Endodermal cell (in vitro differentiated cells): ENCODE data around the gene SIGLEC1. TPM values are rescaled to one million over a fixed set of nuclear protein-coding genes. Genes with fewer than 3 reads are reported as not detected.
A peak's percentile ranks its signal among the peaks of the same experiment; 100 is the strongest.

Source experiments
- DNase-seq: peaks from one replicate; pipeline ENCODE4 v3.0.0-alpha.2; 2017
- H3K27ac ChIP-seq: 2 replicates; pipeline ENCODE4 v1.5.1; 2013; ENCODE audit warnings: mild to moderate bottlenecking, low read depth, low read length, moderate library complexity
- H3K27me3 ChIP-seq: 2 replicates; pipeline ENCODE4 v1.6.1; 2013; ENCODE audit warnings: mild to moderate bottlenecking, low read length, moderate library complexity; ENCODE audit not compliant: insufficient read depth, control insufficient read depth, poor library complexity, severe bottlenecking
- H3K36me3 ChIP-seq: 2 replicates; pipeline ENCODE4 v1.7.0; 2013; ENCODE audit warnings: mild to moderate bottlenecking, low read length, moderate library complexity; ENCODE audit not compliant: control insufficient read depth, insufficient read depth
- H3K4me1 ChIP-seq: one replicate; pipeline ENCODE4 v1.7.0; 2013; ENCODE audit warnings: low read length; ENCODE audit not compliant: control insufficient read depth, insufficient read depth
- H3K4me3 ChIP-seq: 2 replicates; pipeline ENCODE4 v1.5.1; 2013; ENCODE audit warnings: mild to moderate bottlenecking, low read length, moderate library complexity
- H3K9ac ChIP-seq: 2 replicates; pipeline ENCODE4 v1.6.1; 2013; ENCODE audit warnings: mild to moderate bottlenecking, low read length, moderate library complexity; ENCODE audit not compliant: poor library complexity, severe bottlenecking; ENCODE audit errors: extremely low read depth
- H3K9me3 ChIP-seq: 2 replicates; pipeline ENCODE4 v1.6.1; 2013; ENCODE audit warnings: mild to moderate bottlenecking, low read length, moderate library complexity; ENCODE audit not compliant: control insufficient read depth
- H3K27ac Mint-ChIP-seq: 2 replicates; pipeline ENCODE4 v1.8.0; 2020; ENCODE audit warnings: mixed read lengths
- H3K27me3 Mint-ChIP-seq: 2 replicates; pipeline ENCODE4 v1.8.0; 2021; ENCODE audit warnings: mild to moderate bottlenecking, mixed read lengths; ENCODE audit not compliant: insufficient read depth
- H3K36me3 Mint-ChIP-seq: 2 replicates; pipeline ENCODE4 v1.8.0; 2020; ENCODE audit warnings: low read depth, mixed read lengths
- H3K4me1 Mint-ChIP-seq: 2 replicates; pipeline ENCODE4 v1.8.0; 2020; ENCODE audit warnings: mixed read lengths
- H3K4me3 Mint-ChIP-seq: 2 replicates; pipeline ENCODE4 v1.8.0; 2020; ENCODE audit warnings: mild to moderate bottlenecking, moderate library complexity, mixed read lengths
- H3K9me3 Mint-ChIP-seq: 2 replicates; pipeline ENCODE4 v1.8.0; 2020; ENCODE audit warnings: mild to moderate bottlenecking, mixed read lengths
- CTCF ChIP-seq: fragments of 200-600 bp; sonication (generic); conservative IDR thresholded peaks from 2 replicates; pipeline ENCODE4 v1.5.0; 2021; ENCODE audit warnings: antibody characterized with exemption, mild to moderate bottlenecking
- WGBS, 2 experiments: methylation state at CpG; one replicate each; pipeline versions ENCODE4 v1.1.5 to v1.1.7; 2013; ENCODE audit warnings: missing lambda C conversion rate in 2 of 2, mixed read lengths in 1 of 2; ENCODE audit not compliant: insufficient coverage in 1 of 2, insufficient read length in 1 of 2; 5-methylcytosine and 5-hydroxymethylcytosine counted together
- total RNA-seq, 2 donors: library from RNA; stranded (reverse); fragmentation: NEBNext Ultra II Directional in 1 of 2; extraction: Animal tissue kit (Norgen Biotek cat#: 25700) in 1 of 2; gene quantifications; 2 replicates in 1 of 2; 3 replicates in 1 of 2; pipeline ENCODE4 v1.2.1, GENCODE V29; 2021

SIGLEC1 gene
- total RNA-seq, 2 donors from 2014 or later, result not detected

GRCh38 chr20:3686867-3687321, 25.5 kb downstream of the SIGLEC1 start:
- Histone ChIP-seq H3K27me3 (peaks cover 10% of the 10 kb centered on the region), H3K9ac (no peak overlapping the region), H3K27ac (no peak overlapping the region), H3K36me3 (no peaks in the 10 kb centered on the region), H3K4me3 (no peak overlapping the region), H3K9me3 (no peaks in the 10 kb centered on the region), H3K4me1 (no peaks in the 10 kb centered on the region)
- Mint-ChIP-seq H3K27ac (no peak overlapping the region), H3K9me3 (no peaks in the 10 kb centered on the region), H3K27me3 (peaks cover 44% of the 10 kb centered on the region), H3K4me3 (no peak overlapping the region), H3K36me3 (no peaks in the 10 kb centered on the region), H3K4me1 (no peaks in the 10 kb centered on the region)
- DNase-seq, result no peak
- WGBS, 2 experiments, result 79 to 85% methylated on average over 6 to 9 of the region's 9 CpGs
- peak; percentile 30 for TF ChIP-seq CTCF

- Mint-ChIP-seq H3K9me3 (no peaks in the 10 kb centered on the region), H3K4me3 (no peak overlapping the region), H3K36me3 (no peaks in the 10 kb centered on the region), H3K4me1 (no peaks in the 10 kb centered on the region), H3K27me3 (peaks cover 49% of the 10 kb centered on the region), H3K27ac (no peak overlapping the region)
- H3K9ac ChIP-seq, result no peak overlapping the region
- peaks cover 14% of the 10 kb centered on the region for H3K27me3 ChIP-seq
- no peak for DNase-seq
- no peak overlapping the region for H3K27ac ChIP-seq
- TF ChIP-seq CTCF, result no peak
- H3K4me1 ChIP-seq, result peaks cover 2% of the 10 kb centered on the region
- no peaks in the 10 kb centered on the region for H3K36me3 ChIP-seq
- H3K4me3 ChIP-seq, result no peak overlapping the region
- whole genome bisulfite sequencing, 2 experiments, result 91 to 97% methylated on average over 7 of the region's 7 CpGs
- H3K9me3 ChIP-seq, result no peaks in the 10 kb centered on the region
Measured at GRCh38 chr20:3686421-3686820, 26.0 kb downstream of the SIGLEC1 start.

DNA sequence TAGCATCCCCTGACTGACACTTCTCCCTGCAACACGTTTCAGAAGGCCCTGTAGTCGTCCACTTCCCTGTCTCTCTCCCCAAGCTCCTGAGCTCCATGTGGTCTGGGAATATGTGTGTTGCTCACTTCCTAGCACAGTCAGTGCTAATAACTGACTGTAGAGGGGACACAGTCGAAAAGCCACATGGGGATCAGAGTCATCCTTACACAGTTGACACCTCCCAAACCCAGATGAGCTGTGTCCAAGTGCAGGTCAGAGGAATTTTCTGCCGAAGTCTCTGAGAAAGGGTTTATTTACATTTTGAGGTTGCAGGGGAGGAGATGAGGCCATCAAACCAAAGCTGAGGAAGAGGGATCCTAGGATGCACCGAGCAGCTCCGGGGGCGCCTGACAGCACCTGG, 27.1 kb downstream of the SIGLEC1 start:
- Histone ChIP-seq H3K9me3 (no peaks in the 10 kb centered on the region), H3K9ac (no peak overlapping the region), H3K4me3 (no peak overlapping the region), H3K4me1 (peaks cover 4% of the 10 kb centered on the region), H3K36me3 (no peaks in the 10 kb centered on the region), H3K27me3 (peaks cover 22% of the 10 kb centered on the region), H3K27ac (no peak overlapping the region)
- no peak for DNase-seq
- no peak overlapping the region for H3K27ac Mint-ChIP-seq
- peaks cover 4% of the 10 kb centered on the region for H3K4me1 Mint-ChIP-seq
- H3K27me3 Mint-ChIP-seq, result peaks cover 57% of the 10 kb centered on the region
- H3K9me3 Mint-ChIP-seq, result no peaks in the 10 kb centered on the region
- WGBS, 2 experiments, result 78 to 88% methylated on average over 5 to 7 of the region's 7 CpGs
- TF ChIP-seq CTCF, result no peak
- H3K36me3 Mint-ChIP-seq, result no peaks in the 10 kb centered on the region
- no peak overlapping the region for H3K4me3 Mint-ChIP-seq
